ENCODE data around the gene CRLF1.

GRCh38 chr19:18595475-18595874, 11.1 kb downstream of the CRLF1 start:
- no peak for TF ChIP-seq PAX8 (IDR thresholded peaks at IDR 0.05)
- TF ChIP-seq EED (IDR thresholded peaks at IDR 0.05; ENCODE audit: low read depth): no peak
- TF ChIP-seq CTCF (IDR thresholded peaks at IDR 0.05 in 2 of 3, conservative IDR thresholded peaks at IDR 0.05 in 1 of 3; ENCODE audit: control insufficient read depth in 2 of 3, extremely low read depth in 1 of 3, insufficient read depth in 1 of 3, low read depth in 3 of 3, low read length in 3 of 3): no peak
- TF ChIP-seq POLR2AphosphoS5 (IDR thresholded peaks at IDR 0.05; ENCODE audit: low read length): no peak
- TF ChIP-seq POLR2A (IDR thresholded peaks at IDR 0.05; ENCODE audit: low read depth, low read length): no peak
